22Rv1 (cell line): ENCODE data around the gene GDPD2.

Experiments
- CTCF ChIP-seq: fragments of 450-650 bp; IDR thresholded peaks from 2 replicates; pipeline ENCODE4 v1.5.1; 2017; ENCODE audit warnings: mild to moderate bottlenecking
- ZFX ChIP-seq: fragments of 450-650 bp; IDR thresholded peaks from 2 replicates; pipeline ENCODE4 v1.6.1; 2017; ENCODE audit warnings: antibody characterized with exemption, borderline replicate concordance

- TF ChIP-seq CTCF (no peak), ZFX (no peak)
Observed at GRCh38 chrX:70423936-70424675, 992 bp downstream of the GDPD2 start.
